ENCODE data around the gene COPS4.
A peak's percentile ranks its signal among the peaks of the same experiment; 100 is the strongest.
"Not testable (repeated sequence)": the region's sequence is repeated elsewhere in the genome, so short reads cannot be mapped to it uniquely, and the experiment has no call there.

The COPS4 gene

GRCh38 chr4:83075311-83076095 is 40.5 kb downstream of the COPS4 start:
- no peak for TF ChIP-seq CTCF (conservative IDR thresholded peaks at IDR 0.05; ENCODE audit: control insufficient read depth, insufficient read depth, low read depth, low read length)
- H3K4me3 ChIP-seq (ENCODE audit: control insufficient read depth, low read depth, low read length): no peak overlapping the region
- DNase-seq (ENCODE audit: low read depth): peak; percentile 83

- no peak for DNase-seq (ENCODE audit: low read depth)
- no peak for TF ChIP-seq CTCF (conservative IDR thresholded peaks at IDR 0.05; ENCODE audit: control insufficient read depth, insufficient read depth, low read depth, low read length)
- H3K4me3 ChIP-seq (ENCODE audit: control insufficient read depth, low read depth, low read length): no peak overlapping the region
Measured at GRCh38 chr4:83080561-83080960, 45.6 kb downstream of the COPS4 start.

GRCh38 chr4:83082777-83083176 is 47.8 kb downstream of the COPS4 start:
- TF ChIP-seq CTCF (conservative IDR thresholded peaks at IDR 0.05; ENCODE audit: control insufficient read depth, insufficient read depth, low read depth, low read length): no peak
- no peak for DNase-seq (ENCODE audit: low read depth)
- H3K4me3 ChIP-seq (ENCODE audit: control insufficient read depth, low read depth, low read length): no peak overlapping the region

- H3K4me3 ChIP-seq (ENCODE audit: control insufficient read depth, low read depth, low read length): no peak overlapping the region
- no peak for TF ChIP-seq CTCF (conservative IDR thresholded peaks at IDR 0.05; ENCODE audit: control insufficient read depth, insufficient read depth, low read depth, low read length)
Measured at GRCh38 chr4:83083925-83084475, 49.0 kb downstream of the COPS4 start.

GRCh38 chr4:83084956-83085355 is 50.0 kb downstream of the COPS4 start:
- H3K4me3 ChIP-seq (ENCODE audit: control insufficient read depth, low read depth, low read length); DNase-seq (ENCODE audit: low read depth): not testable (repeated sequence)

More at GRCh38 chr4:83083925-83084475, 49.0 kb downstream of the COPS4 start:
- DNase-seq (ENCODE audit: low read depth): no peak

- no peak overlapping the region for H3K4me3 ChIP-seq (ENCODE audit: control insufficient read depth, low read depth, low read length)
- no peak for DNase-seq (ENCODE audit: low read depth)
- TF ChIP-seq CTCF (conservative IDR thresholded peaks at IDR 0.05; ENCODE audit: control insufficient read depth, insufficient read depth, low read depth, low read length): no peak
Measured at GRCh38 chr4:83089410-83090157, 54.6 kb downstream of the COPS4 start.

- DNase-seq (ENCODE audit: low read depth): no peak
- no peak overlapping the region for H3K4me3 ChIP-seq (ENCODE audit: control insufficient read depth, low read depth, low read length)
- TF ChIP-seq CTCF (conservative IDR thresholded peaks at IDR 0.05; ENCODE audit: control insufficient read depth, insufficient read depth, low read depth, low read length): no peak
Measured at GRCh38 chr4:83093060-83093640, 58.2 kb downstream of the COPS4 start.

Measured in fibroblast of mammary gland (primary cell).